Neural cell (in vitro differentiated cells): ENCODE measurements around the gene RAB22A.

Experiments used
- CTCF ChIP-seq: fragments of 450-650 bp; IDR thresholded peaks from 2 replicates; pipeline ENCODE4 v1.5.1; 2014; ENCODE audit warnings: antibody characterized with exemption, mild to moderate bottlenecking, moderate library complexity; ENCODE audit not compliant: poor library complexity, severe bottlenecking
- EZH2 ChIP-seq: fragments of 200-600, 300-800 bp; shearing (Covaris generic), sonication (generic); IDR thresholded peaks from 2 replicates; pipeline ENCODE4 v1.6.1; 2014; ENCODE audit warnings: antibody characterized with exemption, low read length, borderline replicate concordance, mild to moderate bottlenecking; ENCODE audit not compliant: insufficient read depth, poor library complexity, severe bottlenecking
- POLR2AphosphoS5 ChIP-seq: IDR thresholded peaks from 2 replicates; pipeline ENCODE4 v1.6.1; 2012

- TF ChIP-seq EZH2 (no peak), CTCF (no peak), POLR2AphosphoS5 (no peak)
These were observed 45.2 kb upstream of the RAB22A start for GRCh38 chr20:58264271-58264670.
